ENCODE data around the gene MRPS7. TPM values are rescaled to one million over a fixed set of nuclear protein-coding genes. Genes with fewer than 3 reads are reported as not detected.

The MRPS7 gene
- total RNA-seq, 1 donor from 2014 or later: 55.0 TPM

DNA sequence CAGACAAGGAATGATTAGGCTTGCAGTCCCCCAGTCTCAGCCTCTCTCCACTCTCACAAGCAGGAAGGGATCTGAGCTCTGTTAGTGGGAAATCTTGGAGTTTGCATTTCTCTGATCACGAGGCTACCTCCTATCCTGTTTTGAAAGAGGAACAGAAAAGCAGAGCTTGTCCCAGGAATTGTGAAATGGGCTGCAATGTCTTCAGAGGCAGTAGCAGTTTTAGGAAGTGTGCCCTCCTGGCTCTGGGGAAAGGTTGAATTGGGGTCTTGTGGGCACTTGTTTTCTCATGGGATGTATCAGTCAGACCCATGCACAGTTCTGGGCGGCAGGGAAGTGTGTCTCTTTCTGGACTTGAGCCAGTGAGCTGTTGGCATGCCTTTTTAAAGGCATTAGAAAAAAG, 33.4 kb upstream of the MRPS7 start:
- H3K36me3 Mint-ChIP-seq (ENCODE audit: low read depth, unreplicated experiment): peaks cover 19% of the 10 kb centered on the region
- no peak for FAIRE-seq
- H3K27ac Mint-ChIP-seq (ENCODE audit: unreplicated experiment): no peak overlapping the region

DNA sequence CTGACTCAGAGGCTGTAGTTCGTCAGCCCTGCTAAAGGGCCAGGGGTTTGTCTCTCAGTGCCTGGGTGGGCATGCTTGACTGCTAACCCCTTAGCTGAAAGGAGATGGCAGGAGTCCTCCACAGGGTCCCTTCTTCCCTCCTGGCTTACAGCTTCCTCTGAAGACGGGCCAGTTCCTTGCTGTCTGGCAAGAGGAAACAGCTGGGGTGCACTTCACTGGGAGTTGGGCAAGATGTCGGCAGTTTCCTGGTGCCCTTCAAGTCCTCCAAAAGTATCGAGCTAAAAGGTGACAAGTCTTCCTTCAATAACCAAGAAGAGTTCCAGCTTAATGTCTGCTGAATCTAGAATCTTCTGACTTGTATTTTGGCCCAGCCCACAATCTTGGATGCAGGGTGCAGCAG, 32.8 kb upstream of the MRPS7 start:
- no peak overlapping the region for H3K4me3 Mint-ChIP-seq (ENCODE audit: unreplicated experiment)
- TF ChIP-seq, protein P1, sequence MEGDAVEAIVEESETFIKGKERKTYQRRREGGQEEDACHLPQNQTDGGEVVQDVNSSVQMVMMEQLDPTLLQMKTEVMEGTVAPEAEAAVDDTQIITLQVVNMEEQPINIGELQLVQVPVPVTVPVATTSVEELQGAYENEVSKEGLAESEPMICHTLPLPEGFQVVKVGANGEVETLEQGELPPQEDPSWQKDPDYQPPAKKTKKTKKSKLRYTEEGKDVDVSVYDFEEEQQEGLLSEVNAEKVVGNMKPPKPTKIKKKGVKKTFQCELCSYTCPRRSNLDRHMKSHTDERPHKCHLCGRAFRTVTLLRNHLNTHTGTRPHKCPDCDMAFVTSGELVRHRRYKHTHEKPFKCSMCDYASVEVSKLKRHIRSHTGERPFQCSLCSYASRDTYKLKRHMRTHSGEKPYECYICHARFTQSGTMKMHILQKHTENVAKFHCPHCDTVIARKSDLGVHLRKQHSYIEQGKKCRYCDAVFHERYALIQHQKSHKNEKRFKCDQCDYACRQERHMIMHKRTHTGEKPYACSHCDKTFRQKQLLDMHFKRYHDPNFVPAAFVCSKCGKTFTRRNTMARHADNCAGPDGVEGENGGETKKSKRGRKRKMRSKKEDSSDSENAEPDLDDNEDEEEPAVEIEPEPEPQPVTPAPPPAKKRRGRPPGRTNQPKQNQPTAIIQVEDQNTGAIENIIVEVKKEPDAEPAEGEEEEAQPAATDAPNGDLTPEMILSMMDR (IDR thresholded peaks at IDR 0.05; ENCODE audit: insufficient read depth, low read depth, low read length): no peak
- no peak for TF ChIP-seq EZH2 (IDR thresholded peaks at IDR 0.05; ENCODE audit: insufficient read depth, low read length)
- Histone ChIP-seq H4K20me1 (ENCODE audit: insufficient read depth, low read length) (peaks cover 21% of the 10 kb centered on the region), H3K79me2 (ENCODE audit: insufficient read depth, low read length) (peaks cover 4% of the 10 kb centered on the region), H3K9me3 (ENCODE audit: insufficient read depth, low read depth, low read length) (no peaks in the 10 kb centered on the region), H3K4me3 (ENCODE audit: insufficient read depth, low read depth, low read length) (no peak overlapping the region), H3K4me1 (ENCODE audit: insufficient read depth, low read length) (no peaks in the 10 kb centered on the region), H3K36me3 (ENCODE audit: insufficient read depth, low read length) (peaks cover 57% of the 10 kb centered on the region), H3K4me2 (ENCODE audit: low read length) (no peak overlapping the region), H3K9ac (ENCODE audit: low read length) (no peak overlapping the region), H3K27ac (ENCODE audit: low read depth, low read length) (no peak overlapping the region), H2AFZ (ENCODE audit: low read depth, low read length) (no peak overlapping the region), H3K27me3 (ENCODE audit: insufficient read depth, low read length) (no peaks in the 10 kb centered on the region)
- FAIRE-seq (no peak), DNase-seq (ENCODE audit: low read depth) (no peak)
- no peaks in the 10 kb centered on the region for H3K9me3 Mint-ChIP-seq (ENCODE audit: unreplicated experiment)
- H3K36me3 Mint-ChIP-seq (ENCODE audit: low read depth, unreplicated experiment): peaks cover 19% of the 10 kb centered on the region
- no peak overlapping the region for H3K27ac Mint-ChIP-seq (ENCODE audit: unreplicated experiment)
- H3K27me3 Mint-ChIP-seq (ENCODE audit: low read depth, unreplicated experiment): no peaks in the 10 kb centered on the region
- no peaks in the 10 kb centered on the region for H3K4me1 Mint-ChIP-seq (ENCODE audit: low read depth, unreplicated experiment)

More for the DNA sequence above, 33.4 kb upstream of the MRPS7 start:
- Mint-ChIP-seq H3K27me3 (ENCODE audit: low read depth, unreplicated experiment) (no peaks in the 10 kb centered on the region), H3K4me3 (ENCODE audit: unreplicated experiment) (no peak overlapping the region), H3K9me3 (ENCODE audit: unreplicated experiment) (no peaks in the 10 kb centered on the region), H3K4me1 (ENCODE audit: low read depth, unreplicated experiment) (no peaks in the 10 kb centered on the region)
- H3K4me2 ChIP-seq (ENCODE audit: low read length): no peak overlapping the region
- H4K20me1 ChIP-seq (ENCODE audit: insufficient read depth, low read length): peaks cover 21% of the 10 kb centered on the region
- TF ChIP-seq EZH2 (IDR thresholded peaks at IDR 0.05; ENCODE audit: insufficient read depth, low read length): no peak
- TF ChIP-seq, protein P1 (IDR thresholded peaks at IDR 0.05; ENCODE audit: insufficient read depth, low read depth, low read length): no peak
- no peak overlapping the region for H2AFZ ChIP-seq (ENCODE audit: low read depth, low read length)
- DNase-seq (ENCODE audit: low read depth): no peak
- H3K9me3 ChIP-seq (ENCODE audit: insufficient read depth, low read depth, low read length): no peaks in the 10 kb centered on the region
- no peak overlapping the region for H3K9ac ChIP-seq (ENCODE audit: low read length)
- H3K79me2 ChIP-seq (ENCODE audit: insufficient read depth, low read length): peaks cover 4% of the 10 kb centered on the region
- H3K27me3 ChIP-seq (ENCODE audit: insufficient read depth, low read length): no peaks in the 10 kb centered on the region
- H3K36me3 ChIP-seq (ENCODE audit: insufficient read depth, low read length): peaks cover 57% of the 10 kb centered on the region
- H3K27ac ChIP-seq (ENCODE audit: low read depth, low read length): no peak overlapping the region
- no peak overlapping the region for H3K4me3 ChIP-seq (ENCODE audit: insufficient read depth, low read depth, low read length)
- no peaks in the 10 kb centered on the region for H3K4me1 ChIP-seq (ENCODE audit: insufficient read depth, low read length)

DNA sequence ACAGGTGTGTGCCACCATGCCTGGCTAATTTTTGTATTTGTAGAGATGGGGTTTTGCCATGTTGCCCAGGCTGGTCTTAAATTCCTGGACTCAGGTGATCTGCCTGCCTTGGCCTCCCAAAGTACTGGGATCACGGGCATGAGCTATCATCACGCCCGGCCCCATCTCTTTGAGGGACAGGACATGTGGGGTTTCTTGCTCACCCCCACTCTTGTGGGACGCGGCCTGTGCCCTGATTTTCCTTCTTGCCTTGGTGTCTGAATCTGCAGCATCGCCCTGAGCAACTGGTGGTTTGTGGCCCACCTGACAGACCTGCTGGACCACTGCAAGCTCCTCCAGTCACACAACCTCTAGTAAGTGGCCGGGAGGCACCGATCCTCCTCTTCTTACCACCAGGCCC, 30.6 kb upstream of the MRPS7 start:
- Mint-ChIP-seq H3K27ac (ENCODE audit: unreplicated experiment) (no peak overlapping the region), H3K4me3 (ENCODE audit: unreplicated experiment) (no peak overlapping the region), H3K4me1 (ENCODE audit: low read depth, unreplicated experiment) (no peaks in the 10 kb centered on the region), H3K27me3 (ENCODE audit: low read depth, unreplicated experiment) (no peaks in the 10 kb centered on the region), H3K9me3 (ENCODE audit: unreplicated experiment) (no peaks in the 10 kb centered on the region), H3K36me3 (ENCODE audit: low read depth, unreplicated experiment) (peaks cover 20% of the 10 kb centered on the region)
- Histone ChIP-seq H3K36me3 (ENCODE audit: insufficient read depth, low read length) (peaks cover 56% of the 10 kb centered on the region), H3K27ac (ENCODE audit: low read depth, low read length) (no peak overlapping the region), H3K4me2 (ENCODE audit: low read length) (no peak overlapping the region), H4K20me1 (ENCODE audit: insufficient read depth, low read length) (peaks cover 21% of the 10 kb centered on the region), H3K4me3 (ENCODE audit: insufficient read depth, low read depth, low read length) (no peak overlapping the region), H3K27me3 (ENCODE audit: insufficient read depth, low read length) (no peaks in the 10 kb centered on the region), H3K9ac (ENCODE audit: low read length) (no peak overlapping the region), H3K4me1 (ENCODE audit: insufficient read depth, low read length) (no peaks in the 10 kb centered on the region), H3K9me3 (ENCODE audit: insufficient read depth, low read depth, low read length) (no peaks in the 10 kb centered on the region), H3K79me2 (ENCODE audit: insufficient read depth, low read length) (peaks cover 4% of the 10 kb centered on the region), H2AFZ (ENCODE audit: low read depth, low read length) (no peak overlapping the region)
- no peak for DNase-seq (ENCODE audit: low read depth)
- no peak for TF ChIP-seq EZH2 (IDR thresholded peaks at IDR 0.05; ENCODE audit: insufficient read depth, low read length)
- TF ChIP-seq, protein P1 (IDR thresholded peaks at IDR 0.05; ENCODE audit: insufficient read depth, low read depth, low read length): no peak
- no peak for FAIRE-seq
